Ishikawa (cell line): Measurements from ENCODE around the gene CBX5.
A peak's percentile ranks its signal among the peaks of the same experiment; 100 is the strongest.

Source experiments
- CEBPB ChIP-seq: IDR thresholded peaks from 2 replicates; pipeline ENCODE4 v1.6.1; 2012
- CREB1 ChIP-seq: IDR thresholded peaks from 2 replicates; pipeline ENCODE4 v1.6.1; 2012; ENCODE audit warnings: low read depth
- EGR1 ChIP-seq: IDR thresholded peaks from 2 replicates; pipeline ENCODE4 v1.6.1; 2012
- EP300 ChIP-seq: IDR thresholded peaks from 2 replicates; pipeline ENCODE4 v1.6.1; 2012; ENCODE audit warnings: borderline replicate concordance
- FOXM1 ChIP-seq: IDR thresholded peaks from 2 replicates; pipeline ENCODE4 v1.6.1; 2012; ENCODE audit warnings: low read depth, borderline replicate concordance
- NFIC ChIP-seq: IDR thresholded peaks from 2 replicates; pipeline ENCODE4 v1.6.1; 2012
- RAD21 ChIP-seq: IDR thresholded peaks from 2 replicates; pipeline ENCODE4 v1.6.1; 2012; ENCODE audit warnings: low read depth
- TAF1 ChIP-seq: IDR thresholded peaks from 2 replicates; pipeline ENCODE4 v1.6.1; 2012; ENCODE audit warnings: low read depth, mild to moderate bottlenecking
- TCF12 ChIP-seq: IDR thresholded peaks from 2 replicates; pipeline ENCODE4 v1.6.1; 2012; ENCODE audit warnings: low read depth
- TEAD4 ChIP-seq: IDR thresholded peaks from 2 replicates; pipeline ENCODE4 v1.6.1; 2012
- YY1 ChIP-seq: IDR thresholded peaks from 2 replicates; pipeline ENCODE4 v1.6.1; 2012; ENCODE audit warnings: low read depth
- ZBTB7A ChIP-seq: IDR thresholded peaks from 2 replicates; pipeline ENCODE4 v1.6.1; 2012; ENCODE audit warnings: low read depth
- TF ChIP-seq, protein P1 (sequence below): IDR thresholded peaks from 2 replicates; pipeline ENCODE4 v1.6.1; 2012; ENCODE audit warnings: low read depth, mild to moderate bottlenecking
- TF ChIP-seq, protein P2 (sequence below): IDR thresholded peaks from 2 replicates; pipeline ENCODE4 v1.6.1; 2012
- TF ChIP-seq, protein P3 (sequence below): IDR thresholded peaks from 2 replicates; pipeline ENCODE4 v1.6.1; 2012

CBX5 gene

DNA sequence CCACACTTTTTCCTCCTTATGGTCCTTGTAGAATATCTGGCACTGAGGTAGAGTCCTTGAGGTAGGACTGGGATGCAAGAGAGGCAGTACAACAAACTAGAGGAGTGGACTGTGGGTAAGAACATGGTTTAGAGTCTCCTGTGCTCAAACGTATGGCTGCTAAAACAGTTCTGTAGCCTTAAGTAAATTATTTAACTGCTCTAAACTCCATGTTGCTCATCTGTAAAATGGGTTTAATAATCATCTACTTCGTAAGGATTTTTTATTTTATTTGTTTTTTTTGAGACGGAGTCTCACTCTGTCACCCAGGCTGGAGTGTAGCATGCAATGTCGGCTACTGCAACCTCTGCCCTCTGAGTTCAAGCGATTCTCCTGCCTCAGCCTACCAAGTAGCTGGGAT lies 41.4 kb upstream of the CBX5 start:
- TF ChIP-seq, protein P1, sequence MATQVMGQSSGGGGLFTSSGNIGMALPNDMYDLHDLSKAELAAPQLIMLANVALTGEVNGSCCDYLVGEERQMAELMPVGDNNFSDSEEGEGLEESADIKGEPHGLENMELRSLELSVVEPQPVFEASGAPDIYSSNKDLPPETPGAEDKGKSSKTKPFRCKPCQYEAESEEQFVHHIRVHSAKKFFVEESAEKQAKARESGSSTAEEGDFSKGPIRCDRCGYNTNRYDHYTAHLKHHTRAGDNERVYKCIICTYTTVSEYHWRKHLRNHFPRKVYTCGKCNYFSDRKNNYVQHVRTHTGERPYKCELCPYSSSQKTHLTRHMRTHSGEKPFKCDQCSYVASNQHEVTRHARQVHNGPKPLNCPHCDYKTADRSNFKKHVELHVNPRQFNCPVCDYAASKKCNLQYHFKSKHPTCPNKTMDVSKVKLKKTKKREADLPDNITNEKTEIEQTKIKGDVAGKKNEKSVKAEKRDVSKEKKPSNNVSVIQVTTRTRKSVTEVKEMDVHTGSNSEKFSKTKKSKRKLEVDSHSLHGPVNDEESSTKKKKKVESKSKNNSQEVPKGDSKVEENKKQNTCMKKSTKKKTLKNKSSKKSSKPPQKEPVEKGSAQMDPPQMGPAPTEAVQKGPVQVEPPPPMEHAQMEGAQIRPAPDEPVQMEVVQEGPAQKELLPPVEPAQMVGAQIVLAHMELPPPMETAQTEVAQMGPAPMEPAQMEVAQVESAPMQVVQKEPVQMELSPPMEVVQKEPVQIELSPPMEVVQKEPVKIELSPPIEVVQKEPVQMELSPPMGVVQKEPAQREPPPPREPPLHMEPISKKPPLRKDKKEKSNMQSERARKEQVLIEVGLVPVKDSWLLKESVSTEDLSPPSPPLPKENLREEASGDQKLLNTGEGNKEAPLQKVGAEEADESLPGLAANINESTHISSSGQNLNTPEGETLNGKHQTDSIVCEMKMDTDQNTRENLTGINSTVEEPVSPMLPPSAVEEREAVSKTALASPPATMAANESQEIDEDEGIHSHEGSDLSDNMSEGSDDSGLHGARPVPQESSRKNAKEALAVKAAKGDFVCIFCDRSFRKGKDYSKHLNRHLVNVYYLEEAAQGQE: no peak
- TF ChIP-seq, protein P2, sequence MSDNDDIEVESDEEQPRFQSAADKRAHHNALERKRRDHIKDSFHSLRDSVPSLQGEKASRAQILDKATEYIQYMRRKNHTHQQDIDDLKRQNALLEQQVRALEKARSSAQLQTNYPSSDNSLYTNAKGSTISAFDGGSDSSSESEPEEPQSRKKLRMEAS: no peak
- no peak for TF ChIP-seq ZBTB7A
- TF ChIP-seq, protein P3, sequence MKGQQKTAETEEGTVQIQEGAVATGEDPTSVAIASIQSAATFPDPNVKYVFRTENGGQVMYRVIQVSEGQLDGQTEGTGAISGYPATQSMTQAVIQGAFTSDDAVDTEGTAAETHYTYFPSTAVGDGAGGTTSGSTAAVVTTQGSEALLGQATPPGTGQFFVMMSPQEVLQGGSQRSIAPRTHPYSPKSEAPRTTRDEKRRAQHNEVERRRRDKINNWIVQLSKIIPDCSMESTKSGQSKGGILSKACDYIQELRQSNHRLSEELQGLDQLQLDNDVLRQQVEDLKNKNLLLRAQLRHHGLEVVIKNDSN: no peak
- TF ChIP-seq FOXM1: no peak
- no peak for TF ChIP-seq TAF1
- TF ChIP-seq EGR1: no peak
- TF ChIP-seq RAD21: no peak
- TF ChIP-seq CEBPB: no peak
- no peak for TF ChIP-seq CREB1
- TF ChIP-seq TCF12: no peak
- TF ChIP-seq YY1: no peak
- TF ChIP-seq NFIC: no peak

DNA sequence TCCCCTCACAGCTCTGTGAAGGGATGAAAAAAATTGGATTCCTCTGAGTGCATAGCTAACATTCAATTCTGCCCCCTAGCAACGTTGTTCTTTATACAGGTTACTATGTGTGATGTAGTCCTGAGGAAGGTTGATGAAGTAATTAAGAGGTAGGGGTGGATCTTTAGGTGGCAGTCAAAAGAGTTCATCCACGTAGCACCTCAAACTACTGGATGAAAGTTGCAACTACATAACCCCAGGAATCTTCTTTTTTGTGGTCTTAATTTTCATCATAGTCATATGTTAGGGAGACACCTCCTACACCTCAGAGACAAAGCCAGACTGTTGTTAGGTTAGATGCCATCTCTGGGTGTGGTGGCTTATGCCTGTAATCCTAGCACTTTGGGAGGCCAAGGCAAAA lies 31.1 kb upstream of the CBX5 start:
- no peak for TF ChIP-seq ZBTB7A
- TF ChIP-seq CEBPB: no peak
- no peak for TF ChIP-seq FOXM1
- no peak for TF ChIP-seq RAD21
- TF ChIP-seq YY1: no peak
- TF ChIP-seq TAF1: no peak
- TF ChIP-seq, protein P1: no peak

DNA sequence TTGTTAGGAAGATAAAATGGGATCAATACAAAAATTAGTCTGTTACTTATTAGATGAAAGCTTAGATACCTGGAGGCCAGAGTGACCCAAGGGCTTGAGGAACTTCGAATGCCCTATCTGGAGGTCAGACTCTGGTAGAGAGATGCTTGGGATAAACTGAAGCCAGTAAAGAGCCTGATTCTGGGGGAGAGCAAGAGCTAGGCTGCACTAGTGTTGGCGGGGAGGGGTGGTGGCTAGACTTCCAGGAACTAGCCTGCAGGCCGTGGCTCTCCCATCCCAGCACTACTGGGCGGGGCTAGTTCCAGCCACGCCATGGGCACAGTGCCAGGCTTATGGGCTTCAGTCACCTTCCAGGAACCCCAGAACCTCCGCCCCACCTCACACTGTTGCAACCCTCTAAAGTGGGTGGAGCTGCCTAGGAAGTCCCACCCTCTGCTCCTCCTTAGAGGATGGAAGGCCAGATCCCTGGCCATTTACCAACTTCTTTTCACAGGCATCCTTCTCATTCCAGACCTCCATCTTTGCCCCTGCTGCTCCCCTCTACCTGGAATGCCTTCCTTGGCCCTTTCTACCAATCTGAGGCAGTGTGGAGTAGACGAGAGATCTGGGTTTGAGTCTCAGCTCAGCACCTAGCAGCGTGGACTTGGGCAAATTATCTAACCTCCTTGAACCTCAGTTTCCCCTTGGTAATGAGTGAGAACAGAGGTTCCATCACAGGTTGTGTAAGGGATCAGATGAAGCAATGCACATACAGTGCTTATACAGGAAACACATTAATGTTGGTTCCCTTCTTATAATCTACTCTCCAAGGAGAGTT lies 27.2 kb upstream of the CBX5 start:
- TF ChIP-seq ZBTB7A: no peak
- TF ChIP-seq NFIC: peak; percentile 74
- TF ChIP-seq, protein P3: no peak
- TF ChIP-seq CEBPB: 0 out of 2 replicates have a peak, but pooled peaks have one; percentile 49
- TF ChIP-seq FOXM1: no peak
- no peak for TF ChIP-seq EGR1
- TF ChIP-seq TCF12: no peak
- no peak for TF ChIP-seq RAD21
- TF ChIP-seq EP300: no peak
- TF ChIP-seq YY1: no peak

DNA sequence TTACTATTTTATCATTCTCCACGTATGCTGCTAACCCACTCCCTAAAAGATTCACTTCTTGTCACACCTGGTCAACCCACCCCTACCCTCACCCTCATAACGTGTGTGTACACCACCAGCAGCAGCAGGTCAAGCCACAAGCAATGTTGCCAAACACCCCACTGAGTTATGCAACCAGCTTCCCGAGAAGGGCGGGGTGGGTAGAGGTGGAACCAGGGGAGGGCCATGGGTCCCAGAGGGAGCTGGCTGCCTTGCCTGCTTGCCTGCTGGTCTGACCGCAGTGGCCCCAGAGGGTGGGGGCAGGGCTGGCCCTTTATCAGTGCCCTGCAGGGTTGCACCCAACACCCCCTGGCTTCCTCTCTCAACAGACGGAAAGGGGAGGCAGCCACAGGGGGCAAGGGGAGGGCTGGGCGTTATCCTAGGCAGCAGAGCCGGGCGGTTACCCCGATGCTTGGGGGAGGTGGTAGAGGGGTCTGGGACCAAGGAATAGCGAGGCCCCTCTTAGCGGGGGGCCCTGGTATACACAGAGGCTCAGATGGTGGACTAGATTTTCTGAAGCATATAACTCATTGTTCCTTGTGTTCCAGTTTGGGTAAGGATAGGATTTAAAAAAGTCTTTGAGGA lies 24.4 kb upstream of the CBX5 start:
- TF ChIP-seq FOXM1: no peak
- TF ChIP-seq, protein P2: no peak
- peak; percentile 52 for TF ChIP-seq TEAD4
- TF ChIP-seq EP300: no peak
- peak; percentile 76 for TF ChIP-seq ZBTB7A
- TF ChIP-seq, protein P1: no peak
- TF ChIP-seq RAD21: no peak
- peak; percentile 99 for TF ChIP-seq CEBPB
- TF ChIP-seq EGR1: no peak
- TF ChIP-seq, protein P3: no peak
- no peak for TF ChIP-seq YY1
- TF ChIP-seq CREB1: no peak
- no peak for TF ChIP-seq TAF1
- TF ChIP-seq NFIC: 0 out of 2 replicates have a peak, but pooled peaks have one; percentile 24
- TF ChIP-seq TCF12: no peak; the same call in 1 of the 2 replicates
